ENCODE data around the gene ARHGAP5.

Gene ARHGAP5

GRCh38 chr14:32075672-32076277 is 1.3 kb upstream of the ARHGAP5 start:
- H3K4me3 ChIP-seq (replicated peaks in 1 of 2; ENCODE audit: low read depth in 2 of 2, low read length in 2 of 2) = peak overlapping the region; percentile 74 to 88
- peak; percentile 25 to 35 for DNase-seq (ENCODE audit: low read depth in 2 of 2)
- TF ChIP-seq CTCF (IDR thresholded peaks at IDR 0.05; ENCODE audit: low read depth, low read length) = no peak

- peak; percentile 95 to 99 for DNase-seq (ENCODE audit: low read depth in 2 of 2)
- no peak for TF ChIP-seq CTCF (IDR thresholded peaks at IDR 0.05; ENCODE audit: low read depth, low read length)
- peak overlapping the region; percentile 78 to 88 for H3K4me3 ChIP-seq (replicated peaks in 1 of 2; ENCODE audit: low read depth in 2 of 2, low read length in 2 of 2)
Measured at GRCh38 chr14:32076278-32077080, 625 bp upstream of the ARHGAP5 start.

GRCh38 chr14:32078023-32078857 is 1.1 kb downstream of the ARHGAP5 start:
- peak; percentile 53 to 56 for DNase-seq (ENCODE audit: low read depth in 2 of 2)

GRCh38 chr14:32078858-32079216 is 1.7 kb downstream of the ARHGAP5 start:
- peak in 1 of 2 donors; percentile 50 for DNase-seq (ENCODE audit: low read depth in 2 of 2)
- H3K4me3 ChIP-seq (replicated peaks in 1 of 2; ENCODE audit: low read depth in 2 of 2, low read length in 2 of 2) = peak overlapping the region; percentile 78 to 88
- TF ChIP-seq CTCF (IDR thresholded peaks at IDR 0.05; ENCODE audit: low read depth, low read length) = no peak

More at GRCh38 chr14:32078023-32078857, 1.1 kb downstream of the ARHGAP5 start:
- H3K4me3 ChIP-seq (replicated peaks in 1 of 2; ENCODE audit: low read depth in 2 of 2, low read length in 2 of 2) = peak overlapping the region; percentile 78 to 88
- no peak for TF ChIP-seq CTCF (IDR thresholded peaks at IDR 0.05; ENCODE audit: low read depth, low read length)

GRCh38 chr14:32079264-32079663 is 2.2 kb downstream of the ARHGAP5 start:
- no peak for DNase-seq (ENCODE audit: low read depth in 2 of 2)
- TF ChIP-seq CTCF (IDR thresholded peaks at IDR 0.05; ENCODE audit: low read depth, low read length) = no peak
- H3K4me3 ChIP-seq (replicated peaks in 1 of 2; ENCODE audit: low read depth in 2 of 2, low read length in 2 of 2) = peak overlapping the region; percentile 78 to 88

GRCh38 chr14:32080001-32080510 is 3.0 kb downstream of the ARHGAP5 start:
- DNase-seq (ENCODE audit: low read depth in 2 of 2) = peak in 1 of 2 donors; percentile 13
- no peak for TF ChIP-seq CTCF (IDR thresholded peaks at IDR 0.05; ENCODE audit: low read depth, low read length)
- H3K4me3 ChIP-seq (replicated peaks in 1 of 2; ENCODE audit: low read depth in 2 of 2, low read length in 2 of 2) = no peak overlapping the region
